CD1c-positive myeloid dendritic cell (primary cell): ENCODE data around the gene ARHGAP6.

Experiments used
- DNase-seq: peaks from one replicate; pipeline ENCODE4 v3.0.0-alpha.2; 2016; ENCODE audit errors: extremely low spot score

Gene ARHGAP6

GRCh38 chrX:11665168-11666111 lies at the start of gene ARHGAP6:
Gene ARHGAP6 (minus strand): TSS chrX:11665920. CDS start chrX:11664828, 1,092 bp downstream.
- DNase-seq, result no peak

- no peak for DNase-seq
Measured at GRCh38 chrX:11704725-11705495, 39.2 kb upstream of the ARHGAP6 start.

- no peak for DNase-seq
Measured at GRCh38 chrX:11703855-11704254, 38.1 kb upstream of the ARHGAP6 start.

- no peak for DNase-seq
Measured at GRCh38 chrX:11702965-11703631, 37.4 kb upstream of the ARHGAP6 start.

- DNase-seq, result no peak
Measured at GRCh38 chrX:11702420-11702819, 36.7 kb upstream of the ARHGAP6 start.

- DNase-seq, result no peak
Measured at GRCh38 chrX:11698702-11699101, 33.0 kb upstream of the ARHGAP6 start.

- no peak for DNase-seq
Measured at GRCh38 chrX:11688201-11688600, 22.5 kb upstream of the ARHGAP6 start.

GRCh38 chrX:11687157-11687556 lies 21.4 kb upstream of the ARHGAP6 start:
- no peak for DNase-seq

GRCh38 chrX:11683057-11683456 lies 17.3 kb upstream of the ARHGAP6 start:
- DNase-seq, result no peak

GRCh38 chrX:11678158-11678557 lies 12.4 kb upstream of the ARHGAP6 start:
- DNase-seq, result no peak

- no peak for DNase-seq
Measured at GRCh38 chrX:11672213-11672612, 6.5 kb upstream of the ARHGAP6 start.

GRCh38 chrX:11670316-11670715 lies 4.6 kb upstream of the ARHGAP6 start:
- DNase-seq, result no peak

- DNase-seq, result no peak
Measured at GRCh38 chrX:11666952-11667685, 1.4 kb upstream of the ARHGAP6 start.

- DNase-seq, result no peak
Measured at GRCh38 chrX:11666164-11666563, 444 bp upstream of the ARHGAP6 start.

GRCh38 chrX:11664211-11665167 lies 1.2 kb downstream of the ARHGAP6 start:
- DNase-seq, result no peak

- DNase-seq, result no peak
Measured at GRCh38 chrX:11663875-11664210, 1.9 kb downstream of the ARHGAP6 start.

- no peak for DNase-seq
Measured at GRCh38 chrX:11655282-11656015, 10.3 kb downstream of the ARHGAP6 start.

GRCh38 chrX:11648705-11649519 lies 16.8 kb downstream of the ARHGAP6 start:
- DNase-seq, result no peak

GRCh38 chrX:11647138-11647537 lies 18.6 kb downstream of the ARHGAP6 start:
- DNase-seq, result no peak
